HepG2 (cell line): Measurements from ENCODE around the gene GMPPB. TPM values are rescaled to one million over a fixed set of nuclear protein-coding genes. Genes with fewer than 3 reads are reported as not detected.

Source experiments
- ATF4 ChIP-seq, 2 experiments: fragments of 450-650 bp in 1 of 2; sonication (generic) in 1 of 2; formaldehyde crosslinking; IDR thresholded peaks; 2 replicates each; pipeline versions ENCODE4 v1.5.0 to v1.8.0; 2020 to 2022; ENCODE audit warnings: mild to moderate bottlenecking in 1 of 2, missing genetic modification reagents in 1 of 2
- CCAR2 ChIP-seq: fragments of 200-400 bp; formaldehyde crosslinking; optimal IDR thresholded peaks from 2 replicates; pipeline ENCODE3; 2018; ENCODE audit warnings: low read depth, mild to moderate bottlenecking, low read length, moderate library complexity
- ETV5 ChIP-seq: IDR thresholded peaks from 2 replicates; pipeline ENCODE4 v1.6.1; 2018; ENCODE audit warnings: missing biosample characterization, missing genetic modification reagents, inconsistent platforms, borderline replicate concordance
- FOXK1 ChIP-seq: sonication (generic); formaldehyde crosslinking; IDR thresholded peaks from 2 replicates; pipeline ENCODE4 v1.4.0; 2020; ENCODE audit warnings: low read depth, missing genetic modification reagents, borderline replicate concordance
- JUND ChIP-seq: sonication (generic); formaldehyde crosslinking; IDR thresholded peaks from 2 replicates; pipeline ENCODE4 v1.8.0; 2022; ENCODE audit warnings: mild to moderate bottlenecking, missing genetic modification reagents
- MBNL3 ChIP-seq: fragments of 250-450 bp; sonication (Bioruptor Pico); conservative IDR thresholded peaks from 2 replicates; pipeline ENCODE4 v1.8.0; 2022; ENCODE audit warnings: mild to moderate bottlenecking, inconsistent platforms
- MYNN ChIP-seq: sonication (generic); formaldehyde crosslinking; IDR thresholded peaks from 2 replicates; pipeline ENCODE4 v1.4.0; 2020; ENCODE audit warnings: mild to moderate bottlenecking, low read depth, missing genetic modification reagents
- REXO4 ChIP-seq: sonication (generic); formaldehyde crosslinking; IDR thresholded peaks from 2 replicates; pipeline ENCODE4 v1.8.0; 2022; ENCODE audit warnings: missing genetic modification reagents, mild to moderate bottlenecking, borderline replicate concordance
- RFX5 ChIP-seq: IDR thresholded peaks from 2 replicates; pipeline ENCODE4 v1.6.1; 2011; ENCODE audit warnings: low read depth, low read length, improper control_type of control experiment
- SALL1 ChIP-seq: sonication (generic); formaldehyde crosslinking; IDR thresholded peaks from 2 replicates; pipeline ENCODE4 v1.8.0; 2022; ENCODE audit warnings: mild to moderate bottlenecking, missing genetic modification reagents
- TBL1XR1 ChIP-seq: fragments of 150-350 bp; IDR thresholded peaks from 2 replicates; pipeline ENCODE4 v1.6.1; 2014; ENCODE audit warnings: borderline replicate concordance, low read length; ENCODE audit not compliant: partially characterized antibody
- ZBTB14 ChIP-seq: sonication (generic); formaldehyde crosslinking; IDR thresholded peaks from 2 replicates; pipeline ENCODE4 v1.4.0; 2020; ENCODE audit warnings: missing genetic modification reagents
- ZBTB49 ChIP-seq: sonication (generic); formaldehyde crosslinking; IDR thresholded peaks from 2 replicates; pipeline ENCODE4 v1.4.0; 2020; ENCODE audit warnings: missing genetic modification reagents, borderline replicate concordance
- ZFP91 ChIP-seq: sonication (generic); formaldehyde crosslinking; IDR thresholded peaks from 2 replicates; pipeline ENCODE4 v1.9.0; 2022; ENCODE audit warnings: missing genetic modification reagents, mild to moderate bottlenecking, borderline replicate concordance
- ZNF253 ChIP-seq: sonication (generic); formaldehyde crosslinking; IDR thresholded peaks from 2 replicates; pipeline ENCODE4 v1.8.0; 2022; ENCODE audit warnings: mild to moderate bottlenecking, missing genetic modification reagents, borderline replicate concordance
- ZNF30 ChIP-seq: sonication (generic); formaldehyde crosslinking; IDR thresholded peaks from 2 replicates; pipeline ENCODE4 v1.5.0; 2020; ENCODE audit warnings: mild to moderate bottlenecking, missing genetic modification reagents
- ZNF513 ChIP-seq: sonication (generic); formaldehyde crosslinking; conservative IDR thresholded peaks from 2 replicates; pipeline ENCODE4 v1.5.0; 2020; ENCODE audit warnings: missing genetic modification reagents
- ZNF530 ChIP-seq: sonication (generic); formaldehyde crosslinking; IDR thresholded peaks from 2 replicates; pipeline ENCODE4 v1.5.0; 2020; ENCODE audit warnings: low read depth, mild to moderate bottlenecking, missing genetic modification reagents
- ZNF614 ChIP-seq: IDR thresholded peaks from 2 replicates; pipeline ENCODE4 v1.6.1; 2018; ENCODE audit warnings: missing biosample characterization, missing genetic modification reagents, inconsistent platforms, borderline replicate concordance
- ZNF891 ChIP-seq: sonication (generic); formaldehyde crosslinking; IDR thresholded peaks from 2 replicates; pipeline ENCODE4 v1.5.0; 2020; ENCODE audit warnings: mild to moderate bottlenecking, missing genetic modification reagents
- polyA plus RNA-seq, 8 experiments: library from polyadenylated mRNA; depleted of rRNA in 3 of 8; stranded (reverse) in 7 of 8; unstranded in 1 of 8; fragments of >200 nt; fragmentation: Illumina TruSeq in 4 of 8; extraction: Trizol in 4 of 8; gene quantifications; 2 replicates each; pipeline versions ENCODE4 v1.2.1 to v1.2.3, GENCODE V29; 2011 to 2016; ENCODE audit warnings: low read depth in 4 of 8, missing spikeins in 1 of 8, mixed read lengths in 1 of 8; ENCODE audit not compliant: insufficient read depth in 1 of 8
- total RNA-seq, 5 experiments: library from RNA; depleted of rRNA; stranded (reverse); fragments of >200 nt; fragmentation: Illumina TruSeq; extraction: Trizol; gene quantifications; 2 replicates each; pipeline ENCODE4 v1.2.3, GENCODE V29; 2016; ENCODE audit warnings: low read depth in 1 of 5

The GMPPB gene
- total and polyA plus RNA-seq, 2 of the 13 experiments (the other 11 are each of a cell fraction or from before 2014, with no cell fraction given), result 6.5 to 23.1 TPM

- peak; percentile 88; the same call in 1 of the 2 replicates for TF ChIP-seq FOXK1
- TF ChIP-seq ZNF30 (CRISPR knock-in tag), result no peak; the same call in 1 of the 2 replicates
- TF ChIP-seq REXO4 (CRISPR knock-in tag), result 0 out of 2 replicates have a peak, but pooled peaks have one; percentile 27
- no peak for TF ChIP-seq MBNL3 (CRISPR knock-in tag)
- TF ChIP-seq TBL1XR1, result no peak
- no peak for TF ChIP-seq ATF4 (CRISPR knock-in tag; IDR thresholded peaks at IDR 0.05)
- TF ChIP-seq ZBTB14 (CRISPR knock-in tag), result peak; percentile 87
- peak; percentile 88 for TF ChIP-seq SALL1 (CRISPR knock-in tag)
- TF ChIP-seq ZFP91, result peak; percentile 76; the same call in 1 of the 2 replicates
- TF ChIP-seq ZNF614 (CRISPR knock-in tag), result peak; percentile 53; the same call in 1 of the 2 replicates
- no peak for TF ChIP-seq ZNF891 (CRISPR knock-in tag)
- peak; percentile 64 for TF ChIP-seq ETV5 (CRISPR knock-in tag)
- no peak for TF ChIP-seq ZNF530
- TF ChIP-seq RFX5, result no peak
- 0 out of 2 replicates have a peak, but pooled peaks have one; percentile 90 for TF ChIP-seq ZNF513
- TF ChIP-seq CCAR2, result no peak
- no peak for TF ChIP-seq ZBTB49
- no peak for TF ChIP-seq JUND
- no peak for TF ChIP-seq MYNN
- TF ChIP-seq ZNF253, result no peak
Observed at GRCh38 chr3:49689046-49689907, 34.5 kb downstream of the GMPPB start, which contains the start of the genes MST1 and RNF123 (continued).
